Stimulated activated naive CD4-positive, alpha-beta T cell treated with Interleukin-2 at 50 U/mL for 16 hours (primary cell): Measurements from ENCODE around the gene ST8SIA4.
A peak's percentile ranks its signal among the peaks of the same experiment; 100 is the strongest.
"Not testable (repeated sequence)": the region's sequence is repeated elsewhere in the genome, so short reads cannot be mapped to it uniquely, and the experiment has no call there.

Experiments used
- DNase-seq: peaks from one replicate; lab custom pipeline; 2025; lab: John Stamatoyannopoulos, UW

The ST8SIA4 gene

GRCh38 chr5:100828898-100829356 lies 74.2 kb downstream of the ST8SIA4 start:
- DNase-seq: no peak

- DNase-seq: peak; percentile 8
These were observed 74.8 kb downstream of the ST8SIA4 start for GRCh38 chr5:100828071-100828897.

- no peak for DNase-seq
These were observed 75.6 kb downstream of the ST8SIA4 start for GRCh38 chr5:100827481-100827889.

- DNase-seq: no peak
These were observed 76.9 kb downstream of the ST8SIA4 start for GRCh38 chr5:100826133-100826532.

DNA sequence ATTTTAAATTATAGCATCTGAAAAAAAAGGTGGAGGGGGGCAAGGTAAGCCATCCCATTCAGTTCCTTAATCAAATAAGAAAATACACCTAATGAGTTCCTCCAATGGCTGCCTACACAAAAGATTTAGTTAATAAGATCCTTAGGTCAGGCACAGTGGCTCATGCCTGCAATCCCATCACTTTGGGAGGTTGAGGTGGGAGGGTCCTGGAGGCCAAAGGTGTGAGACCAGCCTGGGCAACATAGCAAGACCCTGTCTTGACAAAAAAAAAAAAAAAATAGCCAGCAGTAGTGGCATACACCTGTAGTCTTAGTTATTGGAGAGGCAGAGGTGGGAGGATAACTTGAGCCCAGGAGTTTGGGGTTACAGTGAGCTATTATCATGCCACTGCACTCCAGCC lies 78.4 kb downstream of the ST8SIA4 start:
- no peak for DNase-seq

GRCh38 chr5:100823812-100824211 lies 79.3 kb downstream of the ST8SIA4 start:
- no peak for DNase-seq

- no peak for DNase-seq
These were observed 81.3 kb downstream of the ST8SIA4 start for GRCh38 chr5:100821751-100822150.

DNA sequence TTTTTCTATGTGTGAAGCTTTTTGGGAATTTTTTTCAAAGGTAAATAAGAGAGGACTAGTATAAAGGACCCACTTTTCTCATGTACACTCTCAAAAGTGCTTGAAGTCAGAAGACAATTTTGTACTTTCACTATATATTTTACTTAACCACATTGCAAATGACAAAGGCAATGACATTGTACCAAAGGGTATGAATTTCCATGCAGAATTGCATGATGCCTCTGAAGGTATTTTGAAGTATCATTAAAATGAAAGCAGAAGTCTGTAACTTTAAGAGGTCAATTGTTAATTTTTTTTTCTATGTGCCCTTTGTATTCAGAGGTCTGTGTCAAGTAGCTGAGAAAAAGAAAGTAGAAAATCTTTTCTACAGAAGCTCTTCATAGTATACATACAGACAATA lies 84.7 kb downstream of the ST8SIA4 start:
- no peak for DNase-seq

GRCh38 chr5:100803397-100803796 lies 99.7 kb downstream of the ST8SIA4 start:
- no peak for DNase-seq

DNA sequence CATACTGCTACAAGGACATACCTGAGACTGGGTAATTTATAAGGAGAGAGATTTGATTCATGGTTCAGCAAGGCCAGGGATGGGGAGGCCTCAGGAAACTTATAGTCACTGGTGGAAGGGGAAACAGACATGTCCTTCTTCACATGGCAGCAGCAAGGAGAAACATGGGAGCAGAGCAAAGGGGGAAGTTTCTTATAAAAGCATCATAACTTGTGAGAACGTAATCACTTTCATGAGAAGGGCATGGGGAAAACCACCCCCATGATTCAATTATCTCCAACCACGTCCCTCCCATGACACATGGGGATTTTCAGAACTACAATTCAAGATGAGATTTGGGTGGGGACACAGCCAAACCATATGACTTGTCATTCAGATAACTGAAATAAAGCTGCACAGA lies 100.9 kb downstream of the ST8SIA4 start:
- no peak for DNase-seq

DNA sequence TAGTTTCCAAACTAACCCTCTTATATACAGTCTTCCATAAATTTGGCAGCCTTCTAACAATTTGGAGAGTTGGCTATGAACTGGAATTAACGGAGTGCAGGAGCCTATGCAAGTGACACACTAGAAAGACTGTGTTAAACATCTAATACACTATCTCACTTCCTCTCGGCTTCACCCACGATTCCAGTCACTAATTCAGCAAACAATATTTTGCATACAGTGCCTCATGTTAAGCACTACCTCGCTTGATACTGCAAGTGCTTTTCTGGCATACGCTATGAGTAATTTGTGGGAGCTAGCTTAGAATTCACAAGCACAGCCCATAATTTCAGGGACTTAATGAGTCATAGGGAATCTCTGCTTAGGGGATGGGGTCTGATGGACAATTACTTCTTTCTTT lies 102.5 kb downstream of the ST8SIA4 start:
- DNase-seq: no peak

GRCh38 chr5:100799166-100799565 lies 103.9 kb downstream of the ST8SIA4 start:
- no peak for DNase-seq

DNA sequence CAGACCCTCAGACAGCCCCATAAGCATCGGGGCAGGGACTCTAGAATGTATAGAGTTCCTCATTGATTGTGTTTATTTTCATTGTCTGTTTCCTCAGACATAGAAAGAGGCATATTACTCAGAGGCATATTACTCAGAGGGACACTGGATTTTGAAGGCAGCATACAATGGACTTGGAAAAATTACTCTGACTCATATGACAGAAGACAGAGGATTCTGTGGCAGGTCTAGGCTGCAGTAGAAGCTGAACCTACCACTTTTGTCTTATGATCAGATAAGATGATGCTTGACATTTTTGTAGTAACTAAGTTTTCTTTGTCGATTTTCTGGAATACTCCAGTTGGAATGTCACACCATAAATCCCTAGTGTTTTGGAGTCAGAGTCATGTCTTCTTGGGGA lies 105.2 kb downstream of the ST8SIA4 start:
- DNase-seq: no peak

DNA sequence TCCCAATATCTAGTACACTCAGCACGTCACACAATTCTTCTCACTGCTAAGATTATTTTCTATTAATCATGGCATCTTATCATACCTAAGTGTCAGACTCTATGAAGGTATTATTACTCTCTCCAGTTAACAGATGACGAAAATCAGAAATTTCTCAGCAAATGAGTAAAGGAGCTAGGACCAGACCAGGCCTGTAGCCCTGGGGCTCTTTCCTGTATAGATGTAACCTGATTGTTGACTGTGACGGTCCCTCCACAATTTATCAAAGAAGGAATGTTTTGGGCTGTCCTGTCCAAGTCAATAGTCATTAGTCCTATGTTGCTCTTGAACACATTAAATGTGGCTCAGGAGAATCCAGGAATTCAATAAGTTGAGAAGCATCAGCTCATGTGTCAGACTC lies 106.2 kb downstream of the ST8SIA4 start:
- no peak for DNase-seq

DNA sequence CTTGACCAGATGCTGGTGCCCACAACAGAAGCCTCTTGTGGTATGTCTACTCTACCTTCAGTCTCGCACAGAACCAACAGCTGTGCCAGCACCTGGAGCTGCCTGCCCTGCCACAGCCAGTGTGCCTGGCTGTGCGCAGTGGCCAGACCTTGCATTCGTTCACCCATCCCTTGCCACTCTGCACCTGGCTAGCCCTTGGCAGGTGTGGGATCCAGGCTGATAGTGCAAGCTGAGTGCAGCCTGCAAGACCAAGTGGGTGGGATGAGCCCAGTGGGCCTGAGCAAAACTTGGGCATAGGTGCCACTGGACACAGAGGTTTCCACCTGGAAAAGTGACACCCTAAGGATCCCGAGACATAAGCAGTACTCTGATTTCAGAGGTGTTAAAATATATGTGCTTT lies 108.2 kb downstream of the ST8SIA4 start:
- DNase-seq: no peak

GRCh38 chr5:100794218-100794617 lies 108.9 kb downstream of the ST8SIA4 start:
- no peak for DNase-seq

- DNase-seq: no peak
These were observed 110.3 kb downstream of the ST8SIA4 start for GRCh38 chr5:100792781-100793180.

- no peak for DNase-seq
These were observed 111.7 kb downstream of the ST8SIA4 start for GRCh38 chr5:100791391-100791790.

DNA sequence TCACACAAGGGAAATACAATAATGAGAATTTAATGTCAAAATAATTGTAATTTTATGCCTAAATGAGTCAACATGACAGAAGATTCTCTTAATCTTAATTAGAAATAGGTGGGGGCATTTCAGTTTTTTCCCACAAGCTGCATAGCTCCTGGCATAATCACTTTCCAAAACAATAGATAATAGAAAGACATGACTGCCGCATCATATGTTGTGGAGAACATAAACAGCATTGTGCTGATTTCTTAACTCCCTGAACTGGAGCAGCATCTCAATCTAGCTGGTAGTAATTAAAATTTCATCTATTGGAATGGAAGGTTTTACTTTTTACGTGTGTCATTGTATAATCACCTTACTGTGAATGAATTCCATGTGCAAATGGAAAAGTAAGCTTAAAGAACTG lies 112.1 kb downstream of the ST8SIA4 start:
- DNase-seq: no peak

GRCh38 chr5:100790170-100790665 lies 112.9 kb downstream of the ST8SIA4 start:
- no peak for DNase-seq

DNA sequence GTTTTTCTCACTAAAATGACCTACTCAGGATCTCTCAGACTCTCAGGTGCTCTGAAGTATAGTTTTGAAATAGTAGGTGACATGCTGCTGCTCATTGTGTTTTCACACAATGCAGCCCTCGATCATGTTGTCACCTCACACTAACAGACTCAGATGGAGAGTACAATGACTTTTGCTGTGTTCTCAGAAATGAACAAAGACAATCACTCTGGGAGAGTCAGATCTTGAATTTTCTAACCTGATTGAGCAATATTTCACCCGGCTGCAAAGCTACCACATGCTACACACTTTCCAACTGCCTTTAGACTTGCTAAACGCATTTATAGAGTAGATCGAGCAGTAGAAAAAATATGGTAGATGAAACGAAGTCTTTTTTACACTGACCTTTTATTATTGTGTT lies 113.4 kb downstream of the ST8SIA4 start:
- no peak for DNase-seq

DNA sequence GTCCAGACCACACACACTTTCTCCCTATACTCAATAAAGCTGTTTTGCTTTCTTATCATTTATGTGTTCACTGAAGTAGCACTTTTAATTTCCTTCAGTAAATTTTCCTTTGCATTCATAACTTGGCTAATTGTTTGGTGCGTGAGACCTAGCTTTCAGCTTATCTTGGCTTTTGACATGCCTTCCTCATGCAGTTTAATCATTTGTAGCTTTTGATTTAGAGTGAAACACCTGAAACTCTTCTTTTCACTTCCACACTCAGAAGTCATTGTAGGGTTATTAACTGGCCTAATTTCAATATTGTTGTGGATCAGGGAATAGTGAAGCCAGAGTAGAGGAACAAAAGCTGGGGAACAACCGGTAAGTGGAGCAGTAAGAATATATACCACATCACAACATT lies 114.7 kb downstream of the ST8SIA4 start:
- no peak for DNase-seq

DNA sequence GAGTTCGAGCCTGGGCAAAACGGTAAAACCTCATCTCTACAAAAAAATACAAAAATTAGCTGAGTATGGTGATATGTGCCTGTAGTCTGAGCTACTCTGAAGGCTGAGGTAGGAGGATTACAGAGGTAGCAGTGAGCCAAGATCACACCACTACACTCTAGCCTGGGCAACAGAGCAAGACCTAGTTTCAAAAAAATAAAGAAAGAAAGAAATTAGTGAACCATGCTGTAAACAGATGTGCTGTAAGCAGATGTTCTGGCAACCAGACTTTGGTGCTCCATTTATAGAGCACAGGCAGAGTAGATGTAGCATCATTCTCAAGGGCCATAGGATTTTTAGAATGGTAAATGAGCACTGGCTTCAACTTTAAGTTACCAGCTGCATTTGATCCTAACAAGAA lies 115.4 kb downstream of the ST8SIA4 start:
- no peak for DNase-seq

DNA sequence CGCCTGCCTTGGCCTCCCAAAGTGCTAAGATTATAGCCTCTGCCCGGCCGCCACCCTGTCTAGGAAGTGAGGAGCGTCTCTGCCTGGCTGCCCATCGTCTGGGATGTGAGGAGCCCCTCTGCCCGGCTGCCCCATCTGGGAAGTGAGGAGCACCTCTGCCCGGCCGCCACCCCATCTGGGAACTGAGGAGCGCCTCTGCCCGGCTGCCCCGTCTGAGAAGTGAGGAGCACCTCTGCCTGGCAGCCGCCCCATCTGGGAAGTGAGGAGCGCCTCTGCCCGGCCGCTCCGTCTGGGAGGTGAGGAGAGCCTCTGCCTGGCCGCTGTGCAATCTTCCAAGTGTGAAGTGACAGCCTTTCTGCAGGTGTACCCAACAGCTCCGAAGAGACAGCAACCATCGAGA lies 117.5 kb downstream of the ST8SIA4 start:
- DNase-seq: not testable (repeated sequence)
